Memory B cell (primary cell): Measurements from ENCODE around the gene HELZ.

ENCODE experiments used
- ATAC-seq: fragments of 150-1000 bp; cut with Tn5 transposase; 2 replicates; pipeline ENCODE4 v1.10.0; 2021; ENCODE audit warnings: low read depth, mild to moderate bottlenecking, moderate library complexity
- DNase-seq, 2 donors: peaks; one replicate each; pipeline ENCODE4 v3.0.0; 2022; ENCODE audit warnings: low spot score in 2 of 2
- H3K27ac Mint-ChIP-seq: one replicate; pipeline ENCODE4 v1.8.0; 2022; ENCODE audit warnings: mild to moderate bottlenecking, moderate library complexity, mixed read lengths
- H3K27me3 Mint-ChIP-seq: one replicate; pipeline ENCODE4 v1.8.0; 2022; ENCODE audit warnings: mixed read lengths
- H3K36me3 Mint-ChIP-seq: one replicate; pipeline ENCODE4 v1.8.0; 2022; ENCODE audit warnings: mild to moderate bottlenecking, mixed read lengths
- H3K4me1 Mint-ChIP-seq: one replicate; pipeline ENCODE4 v1.8.0; 2022; ENCODE audit warnings: mixed read lengths
- H3K4me3 Mint-ChIP-seq: one replicate; pipeline ENCODE4 v1.8.0; 2022; ENCODE audit warnings: mild to moderate bottlenecking, moderate library complexity, mixed read lengths
- H3K9me3 Mint-ChIP-seq: one replicate; pipeline ENCODE4 v1.8.0; 2022; ENCODE audit warnings: mixed read lengths

The HELZ gene

DNA sequence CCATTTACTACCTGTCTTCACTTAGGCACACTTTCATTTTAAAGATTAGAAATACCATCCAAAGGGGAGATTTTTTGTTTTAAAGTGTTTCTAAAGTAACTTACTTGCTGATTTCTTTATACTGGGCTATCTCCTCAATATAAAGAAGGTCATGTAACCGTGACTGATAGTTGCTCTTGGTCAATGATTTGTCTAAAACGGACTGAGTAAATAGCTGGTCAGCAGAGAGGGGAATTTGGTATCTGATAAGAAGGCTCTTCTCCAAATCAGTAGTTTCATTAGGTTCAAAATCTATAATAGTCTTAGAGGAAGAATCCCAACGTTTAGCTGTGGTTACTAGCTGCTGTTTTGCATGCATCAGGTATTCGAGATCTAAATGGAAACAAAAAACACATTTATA, 66.4 kb downstream of the HELZ start:
- no peaks in the 10 kb centered on the region for H3K4me1 Mint-ChIP-seq
- no peak for DNase-seq
- no peaks in the 10 kb centered on the region for H3K27me3 Mint-ChIP-seq
- no peak for ATAC-seq
- no peak overlapping the region for H3K27ac Mint-ChIP-seq
- H3K4me3 Mint-ChIP-seq, result no peak overlapping the region
- peaks cover 19% of the 10 kb centered on the region for H3K36me3 Mint-ChIP-seq
- no peaks in the 10 kb centered on the region for H3K9me3 Mint-ChIP-seq

DNA sequence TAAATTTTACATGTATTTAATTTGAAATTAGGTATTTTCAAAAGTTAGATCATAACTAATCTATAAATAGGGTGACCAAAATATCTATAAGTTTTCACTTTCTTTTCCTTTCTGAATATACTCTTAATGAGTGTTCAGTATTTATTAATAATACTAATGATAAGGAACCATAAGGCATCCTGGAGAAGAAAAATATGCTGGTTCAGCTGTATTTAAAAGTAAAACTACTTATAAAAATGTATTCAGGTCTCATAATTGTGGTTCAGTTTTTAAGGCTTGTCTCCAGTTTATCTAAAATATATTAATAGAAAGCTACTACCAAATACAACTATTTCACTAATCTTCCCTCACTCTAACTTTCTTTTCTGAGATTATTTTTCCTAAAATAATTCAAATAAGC, 67.3 kb downstream of the HELZ start:
- no peaks in the 10 kb centered on the region for H3K9me3 Mint-ChIP-seq
- no peaks in the 10 kb centered on the region for H3K4me1 Mint-ChIP-seq
- H3K27ac Mint-ChIP-seq, result no peak overlapping the region
- DNase-seq, result no peak
- no peaks in the 10 kb centered on the region for H3K27me3 Mint-ChIP-seq
- ATAC-seq, result no peak
- H3K36me3 Mint-ChIP-seq, result peaks cover 18% of the 10 kb centered on the region
- H3K4me3 Mint-ChIP-seq, result no peak overlapping the region

DNA sequence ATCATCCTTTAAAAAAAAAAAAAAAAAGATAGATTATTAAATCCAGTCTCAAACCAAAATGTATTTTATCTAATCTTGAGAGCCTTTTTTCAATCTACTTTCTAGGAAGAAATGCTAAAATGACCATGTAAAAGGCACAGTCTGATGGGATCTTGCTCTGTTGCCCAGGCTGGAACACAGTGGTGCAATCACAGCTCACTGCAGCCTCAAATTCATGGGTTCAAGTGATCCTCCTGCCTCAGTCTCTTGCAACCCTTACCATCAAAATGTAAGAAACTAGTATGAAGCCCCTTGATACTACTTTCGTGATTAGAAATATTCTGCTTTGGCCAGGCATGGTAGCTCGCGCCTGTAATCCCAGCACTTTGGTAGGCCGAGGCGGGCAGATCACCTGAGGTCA, 70.8 kb downstream of the HELZ start:
- ATAC-seq, result no peak
- no peak overlapping the region for H3K4me3 Mint-ChIP-seq
- H3K27ac Mint-ChIP-seq, result no peak overlapping the region
- no peak for DNase-seq
- H3K4me1 Mint-ChIP-seq, result peaks cover 8% of the 10 kb centered on the region
- H3K27me3 Mint-ChIP-seq, result no peaks in the 10 kb centered on the region
- H3K36me3 Mint-ChIP-seq, result peaks cover 31% of the 10 kb centered on the region
- H3K9me3 Mint-ChIP-seq, result no peaks in the 10 kb centered on the region

DNA sequence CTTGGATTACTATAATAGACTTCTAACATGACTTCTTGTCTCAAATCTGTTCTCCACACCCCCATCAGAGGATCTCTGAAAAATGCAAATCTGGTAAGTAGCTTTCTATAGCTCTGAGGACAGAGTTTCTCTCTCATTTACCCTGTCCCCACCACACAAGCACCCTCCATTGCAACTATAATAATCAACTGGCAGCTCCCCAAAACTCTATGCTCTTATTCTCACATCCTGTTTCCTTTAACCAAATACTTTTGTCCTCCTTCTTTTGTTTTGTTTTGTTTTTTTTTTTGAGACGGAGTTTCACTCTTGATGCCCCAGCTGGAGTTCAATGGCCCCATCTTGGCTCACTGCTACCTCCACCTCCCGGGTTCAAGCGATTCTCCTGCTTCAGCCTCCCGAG, 73.4 kb downstream of the HELZ start:
- peaks cover 8% of the 10 kb centered on the region for H3K4me1 Mint-ChIP-seq
- no peak for DNase-seq
- no peaks in the 10 kb centered on the region for H3K9me3 Mint-ChIP-seq
- no peak overlapping the region for H3K27ac Mint-ChIP-seq
- peaks cover 26% of the 10 kb centered on the region for H3K36me3 Mint-ChIP-seq
- ATAC-seq, result no peak
- H3K27me3 Mint-ChIP-seq, result no peaks in the 10 kb centered on the region
- H3K4me3 Mint-ChIP-seq, result no peak overlapping the region

DNA sequence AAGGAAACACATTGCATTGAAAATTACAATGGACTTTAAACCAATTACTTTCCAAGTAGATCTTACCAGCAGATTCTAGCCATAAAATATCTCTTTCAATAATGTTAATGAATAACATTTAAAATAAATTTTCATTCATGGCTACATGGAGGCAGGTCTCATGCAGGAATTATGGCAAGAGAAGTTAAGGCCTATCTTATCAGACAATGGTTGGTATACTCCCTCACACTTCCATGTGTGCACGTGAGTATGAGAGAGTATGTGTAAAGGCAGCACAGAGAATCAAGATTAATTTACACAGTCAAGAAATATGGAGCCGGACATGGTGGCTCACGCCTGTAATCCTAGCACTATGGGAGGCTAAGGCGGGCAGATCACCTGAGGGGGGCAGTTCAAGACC, 76.5 kb downstream of the HELZ start:
- Mint-ChIP-seq H3K27me3 (no peaks in the 10 kb centered on the region), H3K4me3 (no peak overlapping the region), H3K27ac (peak overlapping the region; percentile 37), H3K4me1 (peaks cover 8% of the 10 kb centered on the region), H3K9me3 (no peaks in the 10 kb centered on the region), H3K36me3 (peaks cover 37% of the 10 kb centered on the region)
- no peak for DNase-seq
- ATAC-seq, result no peak

DNA sequence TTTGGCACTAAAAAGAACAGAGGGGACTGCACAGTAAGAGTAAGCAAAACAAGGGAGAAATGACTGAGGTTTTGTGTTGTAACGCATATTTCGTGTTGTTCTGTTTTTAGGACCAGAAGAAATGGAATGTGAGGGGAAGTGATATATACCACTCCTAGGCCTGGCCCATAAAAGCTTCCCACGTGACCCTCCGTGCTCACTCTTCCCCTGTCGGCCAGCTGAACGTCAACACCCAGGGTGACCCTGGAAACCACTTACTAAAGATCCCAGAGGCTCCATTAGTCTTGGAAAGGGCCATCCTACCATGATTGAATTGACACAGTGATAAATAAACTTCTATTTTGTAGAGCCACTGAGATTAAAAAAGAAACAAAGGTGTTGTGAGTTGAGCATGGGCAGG, 79.8 kb downstream of the HELZ start:
- peaks cover 33% of the 10 kb centered on the region for H3K36me3 Mint-ChIP-seq
- no peak for ATAC-seq
- H3K9me3 Mint-ChIP-seq, result no peaks in the 10 kb centered on the region
- no peak for DNase-seq
- no peak overlapping the region for H3K4me3 Mint-ChIP-seq
- no peaks in the 10 kb centered on the region for H3K4me1 Mint-ChIP-seq
- H3K27me3 Mint-ChIP-seq, result no peaks in the 10 kb centered on the region
- H3K27ac Mint-ChIP-seq, result no peak overlapping the region

DNA sequence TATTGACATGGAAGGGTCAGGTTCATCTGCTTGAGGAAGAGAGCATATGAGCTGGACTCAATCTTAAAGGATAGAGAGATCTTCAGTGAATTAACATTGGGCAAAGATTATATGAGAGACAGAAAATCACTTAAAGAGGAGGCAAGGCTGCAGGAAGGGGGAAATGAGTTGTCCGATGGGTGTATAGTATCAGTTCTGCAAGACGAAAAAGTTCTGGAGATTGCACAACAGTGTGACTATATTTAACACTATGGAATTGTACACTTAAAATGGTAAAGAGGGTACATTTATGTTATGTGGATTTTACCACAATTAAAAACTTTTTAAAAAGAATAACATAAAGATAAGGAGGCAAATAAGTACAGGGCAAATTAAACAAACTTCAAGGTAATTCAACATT, 80.7 kb downstream of the HELZ start:
- H3K27ac Mint-ChIP-seq, result no peak overlapping the region

DNA sequence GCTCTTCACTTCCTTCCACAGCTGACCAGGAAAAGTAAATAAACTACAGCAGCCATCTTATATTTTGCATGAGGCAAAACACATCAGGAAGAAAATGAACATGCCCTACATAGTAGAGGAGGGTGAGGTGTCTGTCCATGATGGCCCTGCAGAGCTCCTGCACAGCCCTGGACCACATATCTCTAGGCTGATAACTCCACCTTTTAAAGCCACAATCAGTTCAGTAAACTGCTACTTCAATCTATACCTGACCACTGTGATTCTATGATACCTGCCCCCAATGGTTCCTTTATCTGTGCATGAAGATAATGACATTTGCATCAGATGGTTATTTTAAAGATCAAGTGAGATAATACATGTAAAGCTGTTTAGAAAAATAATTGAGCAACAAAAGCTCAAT, 82.2 kb downstream of the HELZ start:
- H3K36me3 Mint-ChIP-seq, result peaks cover 32% of the 10 kb centered on the region

More for the DNA sequence above, 80.7 kb downstream of the HELZ start:
- DNase-seq (no peak), ATAC-seq (no peak)
- no peak overlapping the region for H3K4me3 Mint-ChIP-seq
- H3K9me3 Mint-ChIP-seq, result no peaks in the 10 kb centered on the region
- H3K27me3 Mint-ChIP-seq, result no peaks in the 10 kb centered on the region
- peaks cover 29% of the 10 kb centered on the region for H3K36me3 Mint-ChIP-seq
- H3K4me1 Mint-ChIP-seq, result no peaks in the 10 kb centered on the region

DNA sequence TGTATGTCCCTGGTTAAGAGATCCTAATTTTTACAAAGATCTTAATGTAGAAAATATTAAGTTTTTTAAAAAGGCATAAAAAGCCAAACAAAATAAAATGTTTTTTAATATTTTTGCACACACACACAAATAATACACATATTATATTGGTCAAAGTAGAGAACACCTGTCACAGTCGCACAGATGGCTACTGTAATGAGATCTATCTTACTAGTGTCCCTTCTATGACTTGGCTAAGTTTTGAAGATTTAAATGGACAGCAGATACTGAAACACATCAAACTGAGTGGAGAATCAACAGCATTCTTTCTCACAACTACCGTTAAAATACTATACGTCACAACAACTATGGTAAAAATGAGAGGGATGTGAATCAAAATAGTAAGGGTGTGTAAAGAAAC, 83.4 kb downstream of the HELZ start:
- Mint-ChIP-seq H3K27ac (no peak overlapping the region), H3K4me1 (no peaks in the 10 kb centered on the region), H3K9me3 (no peaks in the 10 kb centered on the region), H3K36me3 (peaks cover 40% of the 10 kb centered on the region), H3K4me3 (no peak overlapping the region), H3K27me3 (no peaks in the 10 kb centered on the region)
- DNase-seq (no peak), ATAC-seq (no peak)

More for the DNA sequence above, 82.2 kb downstream of the HELZ start:
- ATAC-seq (no peak), DNase-seq (no peak)
- Mint-ChIP-seq H3K27ac (peak overlapping the region; percentile 47), H3K27me3 (no peaks in the 10 kb centered on the region), H3K9me3 (no peaks in the 10 kb centered on the region), H3K4me1 (no peaks in the 10 kb centered on the region), H3K4me3 (no peak overlapping the region)

DNA sequence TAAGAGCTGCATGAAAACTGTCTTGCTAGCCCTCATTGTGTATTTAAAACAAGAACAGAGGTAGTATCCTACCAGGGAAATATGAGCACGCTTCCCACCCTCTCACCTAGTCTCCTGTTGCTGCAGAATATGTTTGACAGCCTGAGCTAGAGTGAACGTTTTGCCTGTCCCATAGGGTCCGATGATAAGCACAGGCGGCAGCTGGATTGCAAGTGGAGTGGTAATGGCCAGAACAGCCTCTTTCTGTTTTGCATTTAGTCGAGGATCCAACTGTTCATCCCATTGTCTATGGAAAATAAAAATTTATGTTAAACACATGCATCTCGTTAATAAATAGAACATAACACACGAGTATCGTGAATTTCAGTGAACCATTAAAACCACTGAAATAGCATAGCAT, 84.2 kb downstream of the HELZ start:
- ATAC-seq (no peak), DNase-seq (no peak)
- H3K4me3 Mint-ChIP-seq, result no peak overlapping the region
- no peaks in the 10 kb centered on the region for H3K27me3 Mint-ChIP-seq
- H3K36me3 Mint-ChIP-seq, result peaks cover 42% of the 10 kb centered on the region
- H3K9me3 Mint-ChIP-seq, result no peaks in the 10 kb centered on the region
- peaks cover 2% of the 10 kb centered on the region for H3K4me1 Mint-ChIP-seq
- no peak overlapping the region for H3K27ac Mint-ChIP-seq

DNA sequence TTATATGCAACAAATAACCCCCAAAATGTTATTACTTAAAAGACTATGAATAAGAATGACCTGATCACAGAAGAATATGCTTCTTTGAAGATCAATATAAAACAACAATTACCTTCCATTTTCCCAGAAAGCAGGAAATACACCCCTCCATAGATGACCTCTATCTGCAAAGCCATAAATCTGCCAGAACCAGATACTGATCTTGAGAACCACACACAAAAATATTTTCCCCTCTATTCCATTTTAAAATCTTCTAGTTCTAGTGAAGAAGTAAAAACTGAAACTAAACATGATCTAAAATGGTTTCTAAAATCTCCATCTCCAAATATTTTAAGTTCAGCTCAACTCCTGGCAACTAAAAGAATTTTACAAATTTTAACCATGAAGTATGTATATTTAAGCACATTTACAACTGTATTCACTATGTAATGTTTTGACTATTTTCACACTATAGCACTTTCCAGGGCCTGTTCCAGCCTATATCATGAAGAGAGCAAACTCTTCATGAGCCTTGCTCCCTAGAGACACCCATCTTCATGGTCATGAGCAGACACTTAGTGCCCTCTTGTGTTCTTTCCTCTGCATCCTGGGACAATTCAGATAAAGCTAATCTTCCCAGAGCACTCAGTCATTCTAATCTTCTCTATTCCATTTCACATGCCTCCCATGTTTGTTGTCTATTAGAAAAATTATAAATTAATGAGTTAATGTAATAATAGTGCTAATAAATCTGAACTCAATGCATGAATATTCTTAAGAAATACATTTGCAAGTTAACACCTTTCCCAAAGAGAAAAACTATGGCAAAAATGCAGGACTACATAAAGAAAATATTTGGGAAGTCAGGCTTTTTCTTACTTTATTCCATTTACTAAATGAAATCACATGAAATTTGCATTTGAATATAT, 87.0 kb downstream of the HELZ start:
- no peaks in the 10 kb centered on the region for H3K27me3 Mint-ChIP-seq
- no peak overlapping the region for H3K27ac Mint-ChIP-seq
- DNase-seq (no peak), ATAC-seq (no peak)
- peaks cover 2% of the 10 kb centered on the region for H3K4me1 Mint-ChIP-seq
- no peak overlapping the region for H3K4me3 Mint-ChIP-seq
- no peaks in the 10 kb centered on the region for H3K9me3 Mint-ChIP-seq
- H3K36me3 Mint-ChIP-seq, result peaks cover 31% of the 10 kb centered on the region

DNA sequence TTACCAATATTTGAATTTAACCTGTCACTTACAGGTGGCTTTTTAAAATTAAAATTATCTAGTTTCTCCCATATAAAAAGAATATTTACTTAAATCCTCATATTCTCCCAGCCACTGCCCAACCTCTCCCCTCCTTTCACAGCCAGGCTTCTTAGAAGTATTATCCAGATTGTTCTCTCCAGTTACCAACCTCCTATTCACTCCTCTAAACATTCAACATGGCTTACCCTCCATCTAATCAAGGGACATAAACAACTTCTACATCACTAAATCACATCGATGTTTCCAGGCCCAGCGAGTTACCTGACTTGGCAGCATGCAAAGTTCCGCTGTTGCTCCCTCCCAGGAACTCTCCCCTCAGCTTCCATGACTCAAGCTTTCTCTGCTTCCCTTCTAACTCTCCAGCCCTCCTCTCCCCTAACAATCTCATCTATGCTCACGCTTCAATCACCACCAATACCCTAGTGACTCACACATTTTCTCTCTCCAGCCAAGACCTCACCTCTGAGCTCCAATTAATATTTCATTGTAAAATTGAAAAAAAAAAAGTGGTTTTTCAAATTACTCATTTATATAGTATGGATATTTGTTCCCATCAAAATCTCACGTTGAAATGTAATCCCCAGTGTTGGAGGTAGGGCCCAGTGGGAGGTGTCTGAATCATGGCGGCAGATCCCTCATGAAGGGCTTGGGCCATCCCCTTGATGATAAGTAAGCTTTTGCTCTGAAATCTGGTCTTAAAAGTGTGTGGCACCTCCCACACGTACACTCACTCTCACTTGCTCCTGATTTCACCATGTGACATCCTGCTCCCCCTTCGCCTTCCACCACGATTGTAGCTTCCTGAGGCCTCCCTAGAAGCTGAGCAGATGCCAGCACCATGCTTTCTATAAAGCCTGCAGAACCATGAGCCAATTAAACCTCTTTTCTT, 88.5 kb downstream of the HELZ start:
- no peak for DNase-seq
- H3K27me3 Mint-ChIP-seq, result no peaks in the 10 kb centered on the region
- peak overlapping the region; percentile 28 for H3K27ac Mint-ChIP-seq
- H3K4me3 Mint-ChIP-seq, result no peak overlapping the region
- peaks cover 2% of the 10 kb centered on the region for H3K4me1 Mint-ChIP-seq
- peaks cover 40% of the 10 kb centered on the region for H3K36me3 Mint-ChIP-seq
- ATAC-seq, result no peak
- no peaks in the 10 kb centered on the region for H3K9me3 Mint-ChIP-seq

DNA sequence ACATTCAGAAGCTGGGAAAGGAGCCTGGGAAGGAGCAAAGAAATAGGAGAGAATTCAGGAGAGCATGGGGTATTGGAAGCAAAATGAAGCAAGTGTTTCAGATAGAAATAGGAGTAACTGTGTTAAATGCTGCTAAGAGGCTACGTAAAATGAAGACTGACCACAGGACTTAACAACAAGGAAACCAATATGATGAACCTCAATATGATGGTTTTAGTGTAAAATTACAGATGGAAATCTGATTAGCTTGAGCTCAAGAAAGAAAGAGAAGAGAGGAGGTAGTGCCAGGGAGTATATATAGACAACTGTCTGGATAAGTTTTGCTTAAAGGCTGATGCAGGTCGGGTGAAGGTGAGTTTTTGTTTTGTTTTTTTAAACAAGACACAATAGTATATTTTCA, 92.2 kb downstream of the HELZ start:
- no peak for ATAC-seq
- H3K27me3 Mint-ChIP-seq, result no peaks in the 10 kb centered on the region
- H3K4me1 Mint-ChIP-seq, result peaks cover 2% of the 10 kb centered on the region
- peaks cover 39% of the 10 kb centered on the region for H3K36me3 Mint-ChIP-seq
- H3K9me3 Mint-ChIP-seq, result no peaks in the 10 kb centered on the region
- DNase-seq, result no peak
- H3K4me3 Mint-ChIP-seq, result no peak overlapping the region
- no peak overlapping the region for H3K27ac Mint-ChIP-seq

DNA sequence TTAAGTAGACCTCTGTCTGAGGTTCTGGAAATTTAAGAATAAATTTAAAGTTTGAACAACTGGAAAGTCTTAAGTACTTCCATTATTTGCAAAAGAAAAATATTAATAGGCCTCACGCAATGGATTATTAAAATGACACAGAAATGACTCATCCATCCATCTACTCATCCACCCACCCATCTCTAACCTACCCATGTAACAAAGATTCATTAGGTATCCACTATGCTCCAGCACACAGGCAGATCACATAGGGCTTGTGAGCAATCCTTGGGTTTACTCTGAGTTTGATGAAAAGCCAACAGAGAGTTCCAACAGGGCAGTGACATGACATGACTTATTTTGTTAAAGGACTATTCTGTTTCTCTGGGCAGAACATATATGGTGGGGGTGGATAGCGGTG, 93.3 kb downstream of the HELZ start:
- ATAC-seq (no peak), DNase-seq (no peak)
- H3K4me3 Mint-ChIP-seq, result no peak overlapping the region
- H3K36me3 Mint-ChIP-seq, result peaks cover 37% of the 10 kb centered on the region
- peaks cover 2% of the 10 kb centered on the region for H3K4me1 Mint-ChIP-seq
- H3K27ac Mint-ChIP-seq, result peak overlapping the region; percentile 36
- H3K27me3 Mint-ChIP-seq, result no peaks in the 10 kb centered on the region
- no peaks in the 10 kb centered on the region for H3K9me3 Mint-ChIP-seq
